Measurements from ENCODE around the gene ARMC10. TPM values are rescaled to one million over a fixed set of nuclear protein-coding genes. Genes with fewer than 3 reads are reported as not detected.
A peak's percentile ranks its signal among the peaks of the same experiment; 100 is the strongest.

The ARMC10 gene
- total and polyA plus RNA-seq, 9 of the 15 experiments (the other 6 are each of a cell fraction or from before 2014, with no cell fraction given), result 17.0 to 113 (median 72.6) TPM

DNA sequence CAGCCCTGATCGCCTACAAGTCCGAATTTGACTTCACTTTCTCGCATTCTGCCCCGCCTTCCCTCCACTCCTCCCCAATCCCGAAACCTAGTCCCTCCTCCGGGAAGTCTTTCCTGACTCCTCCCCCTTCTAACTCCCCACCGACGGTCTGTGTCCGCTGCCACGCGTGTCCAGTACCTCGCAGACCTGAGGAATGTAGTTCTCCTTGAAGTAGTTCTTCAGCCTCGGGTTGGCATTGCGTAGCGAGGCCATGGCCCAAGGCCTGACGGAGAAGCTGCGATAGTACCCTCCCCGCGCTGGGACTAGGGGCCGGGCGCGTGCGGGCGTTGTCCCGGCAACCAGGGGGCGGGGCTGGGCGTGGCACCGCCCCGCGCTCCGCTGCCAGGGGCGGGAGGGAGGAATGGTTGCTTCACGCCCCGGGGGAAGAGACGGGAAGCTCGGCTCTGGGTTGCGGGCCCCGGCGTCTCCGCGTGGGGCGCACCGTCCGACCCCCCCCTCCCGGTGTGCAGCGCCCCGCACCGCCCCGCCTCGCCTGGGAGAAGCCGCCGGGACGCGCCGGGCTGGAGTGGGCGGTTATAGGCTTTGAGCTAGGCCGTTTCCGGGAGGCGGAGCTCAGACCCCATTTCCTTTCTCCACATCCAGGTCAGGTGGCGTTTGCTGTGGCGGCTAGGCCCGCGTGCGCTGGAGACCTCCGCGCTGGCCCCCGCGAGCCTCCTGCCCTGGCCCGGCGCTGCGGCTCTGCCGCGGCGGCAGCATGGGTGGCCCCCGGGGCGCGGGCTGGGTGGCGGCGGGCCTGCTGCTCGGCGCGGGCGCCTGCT lies at the start of gene ARMC10, which contains the start of gene FBXL13 (continued):
- TF ChIP-seq PURB (CRISPR knock-in tag; IDR thresholded peaks at IDR 0.05; ENCODE audit: low read depth) (no peak), KLF6 (CRISPR knock-in tag; IDR thresholded peaks at IDR 0.05; ENCODE audit: borderline replicate concordance) (no peak), MECOM (CRISPR knock-in tag; IDR thresholded peaks at IDR 0.05) (no peak), NRF1 (conservative IDR thresholded peaks at IDR 0.05 in 1 of 2, IDR thresholded peaks at IDR 0.05 in 1 of 2) (peak; percentile 75 to 79), RBBP5 (IDR thresholded peaks at IDR 0.05; ENCODE audit: borderline replicate concordance, insufficient read depth, low read length, poor library complexity, severe bottlenecking) (peak; percentile 79), ZNF224 (CRISPR knock-in tag; IDR thresholded peaks at IDR 0.05) (no peak), GABPB1 (CRISPR knock-in tag; IDR thresholded peaks at IDR 0.05) (peak; percentile 78), ZFPM2 (CRISPR knock-in tag; IDR thresholded peaks at IDR 0.05) (0 out of 2 replicates have a peak, but pooled peaks have one; percentile 34), PHB2 (IDR thresholded peaks at IDR 0.05; ENCODE audit: low read depth) (no peak), PPARD (CRISPR knock-in tag; IDR thresholded peaks at IDR 0.05) (no peak), U2AF2 (optimal IDR thresholded peaks at IDR 0.05; ENCODE audit: low read depth, low read length) (no peak), CBX5 (IDR thresholded peaks at IDR 0.05; ENCODE audit: borderline replicate concordance, low read depth) (no peak), PTBP1 (IDR thresholded peaks at IDR 0.05; ENCODE audit: low read depth, low read length) (peak; percentile 99), ZNF12 (CRISPR knock-in tag; IDR thresholded peaks at IDR 0.05) (0 out of 2 replicates have a peak, but pooled peaks have one; percentile 7), ARID2 (IDR thresholded peaks at IDR 0.05) (no peak), MTA1 (IDR thresholded peaks at IDR 0.05; ENCODE audit: borderline replicate concordance) (0 out of 2 replicates have a peak, but pooled peaks have one; percentile 87), ZNF316 (IDR thresholded peaks at IDR 0.05) (no peak), BRF1 (IDR thresholded peaks at IDR 0.05; ENCODE audit: borderline replicate concordance, extremely low read depth, insufficient read length) (no peak)
- TF ChIP-seq, protein P1, sequence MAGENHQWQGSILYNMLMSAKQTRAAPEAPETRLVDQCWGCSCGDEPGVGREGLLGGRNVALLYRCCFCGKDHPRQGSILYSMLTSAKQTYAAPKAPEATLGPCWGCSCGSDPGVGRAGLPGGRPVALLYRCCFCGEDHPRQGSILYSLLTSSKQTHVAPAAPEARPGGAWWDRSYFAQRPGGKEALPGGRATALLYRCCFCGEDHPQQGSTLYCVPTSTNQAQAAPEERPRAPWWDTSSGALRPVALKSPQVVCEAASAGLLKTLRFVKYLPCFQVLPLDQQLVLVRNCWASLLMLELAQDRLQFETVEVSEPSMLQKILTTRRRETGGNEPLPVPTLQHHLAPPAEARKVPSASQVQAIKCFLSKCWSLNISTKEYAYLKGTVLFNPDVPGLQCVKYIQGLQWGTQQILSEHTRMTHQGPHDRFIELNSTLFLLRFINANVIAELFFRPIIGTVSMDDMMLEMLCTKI (IDR thresholded peaks at IDR 0.05; ENCODE audit: partially characterized antibody), result no peak
- TF ChIP-seq, protein P2, sequence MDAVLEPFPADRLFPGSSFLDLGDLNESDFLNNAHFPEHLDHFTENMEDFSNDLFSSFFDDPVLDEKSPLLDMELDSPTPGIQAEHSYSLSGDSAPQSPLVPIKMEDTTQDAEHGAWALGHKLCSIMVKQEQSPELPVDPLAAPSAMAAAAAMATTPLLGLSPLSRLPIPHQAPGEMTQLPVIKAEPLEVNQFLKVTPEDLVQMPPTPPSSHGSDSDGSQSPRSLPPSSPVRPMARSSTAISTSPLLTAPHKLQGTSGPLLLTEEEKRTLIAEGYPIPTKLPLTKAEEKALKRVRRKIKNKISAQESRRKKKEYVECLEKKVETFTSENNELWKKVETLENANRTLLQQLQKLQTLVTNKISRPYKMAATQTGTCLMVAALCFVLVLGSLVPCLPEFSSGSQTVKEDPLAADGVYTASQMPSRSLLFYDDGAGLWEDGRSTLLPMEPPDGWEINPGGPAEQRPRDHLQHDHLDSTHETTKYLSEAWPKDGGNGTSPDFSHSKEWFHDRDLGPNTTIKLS (IDR thresholded peaks at IDR 0.05; ENCODE audit: borderline replicate concordance, low read depth), result peak; percentile 42; the same call in 1 of the 2 replicates
- TF ChIP-seq, protein P3, sequence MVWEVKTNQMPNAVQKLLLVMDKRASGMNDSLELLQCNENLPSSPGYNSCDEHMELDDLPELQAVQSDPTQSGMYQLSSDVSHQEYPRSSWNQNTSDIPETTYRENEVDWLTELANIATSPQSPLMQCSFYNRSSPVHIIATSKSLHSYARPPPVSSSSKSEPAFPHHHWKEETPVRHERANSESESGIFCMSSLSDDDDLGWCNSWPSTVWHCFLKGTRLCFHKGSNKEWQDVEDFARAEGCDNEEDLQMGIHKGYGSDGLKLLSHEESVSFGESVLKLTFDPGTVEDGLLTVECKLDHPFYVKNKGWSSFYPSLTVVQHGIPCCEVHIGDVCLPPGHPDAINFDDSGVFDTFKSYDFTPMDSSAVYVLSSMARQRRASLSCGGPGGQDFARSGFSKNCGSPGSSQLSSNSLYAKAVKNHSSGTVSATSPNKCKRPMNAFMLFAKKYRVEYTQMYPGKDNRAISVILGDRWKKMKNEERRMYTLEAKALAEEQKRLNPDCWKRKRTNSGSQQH (CRISPR knock-in tag; IDR thresholded peaks at IDR 0.05), result peak; percentile 88
- TF ChIP-seq, protein P4, sequence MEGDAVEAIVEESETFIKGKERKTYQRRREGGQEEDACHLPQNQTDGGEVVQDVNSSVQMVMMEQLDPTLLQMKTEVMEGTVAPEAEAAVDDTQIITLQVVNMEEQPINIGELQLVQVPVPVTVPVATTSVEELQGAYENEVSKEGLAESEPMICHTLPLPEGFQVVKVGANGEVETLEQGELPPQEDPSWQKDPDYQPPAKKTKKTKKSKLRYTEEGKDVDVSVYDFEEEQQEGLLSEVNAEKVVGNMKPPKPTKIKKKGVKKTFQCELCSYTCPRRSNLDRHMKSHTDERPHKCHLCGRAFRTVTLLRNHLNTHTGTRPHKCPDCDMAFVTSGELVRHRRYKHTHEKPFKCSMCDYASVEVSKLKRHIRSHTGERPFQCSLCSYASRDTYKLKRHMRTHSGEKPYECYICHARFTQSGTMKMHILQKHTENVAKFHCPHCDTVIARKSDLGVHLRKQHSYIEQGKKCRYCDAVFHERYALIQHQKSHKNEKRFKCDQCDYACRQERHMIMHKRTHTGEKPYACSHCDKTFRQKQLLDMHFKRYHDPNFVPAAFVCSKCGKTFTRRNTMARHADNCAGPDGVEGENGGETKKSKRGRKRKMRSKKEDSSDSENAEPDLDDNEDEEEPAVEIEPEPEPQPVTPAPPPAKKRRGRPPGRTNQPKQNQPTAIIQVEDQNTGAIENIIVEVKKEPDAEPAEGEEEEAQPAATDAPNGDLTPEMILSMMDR (IDR thresholded peaks at IDR 0.05 in 2 of 3, conservative IDR thresholded peaks at IDR 0.05 in 1 of 3; ENCODE audit: insufficient read depth in 2 of 3, low read depth in 1 of 3, low read length in 3 of 3), result peak; percentile 54 to 87 (median 55); a peak in 5 of 6 replicates

Data from K562 (cell line).